Uterus (tissue), 4 donors: Measurements from ENCODE around the gene KCTD13. TPM values are rescaled to one million over a fixed set of nuclear protein-coding genes. Genes with fewer than 3 reads are reported as not detected.

ENCODE experiments used
- DNase-seq, 2 donors: peaks; one replicate each; pipeline ENCODE4 v3.0.0-alpha.2; 2019 to 2020
- H3K27ac ChIP-seq, 2 donors: fragments of 200-600 bp; sonication (generic); 1 replicate in 1 of 2; 2 replicates in 1 of 2; pipeline ENCODE4 v1.5.1; 2016 to 2018
- H3K27me3 ChIP-seq, 2 donors: fragments of 200-600 bp; sonication (generic); one replicate each; pipeline ENCODE4 v1.5.1; 2018 to 2019; ENCODE audit warnings: control low read depth in 1 of 2
- H3K36me3 ChIP-seq, 2 donors: fragments of 200-600 bp; sonication (generic); one replicate each; pipeline ENCODE4 v1.5.1; 2019; ENCODE audit warnings: control low read depth in 1 of 2
- H3K4me1 ChIP-seq, 2 donors: fragments of 200-600 bp; sonication (generic); one replicate each; pipeline ENCODE4 v1.5.1; 2018 to 2019; ENCODE audit warnings: control low read depth in 1 of 2
- H3K4me3 ChIP-seq, 2 donors: fragments of 200-600 bp; sonication (generic); 1 replicate in 1 of 2; 2 replicates in 1 of 2; pipeline ENCODE4 v1.5.1; 2018 to 2019; ENCODE audit warnings: mild to moderate bottlenecking in 1 of 2
- H3K9me3 ChIP-seq, 2 donors: fragments of 200-600 bp; sonication (generic); one replicate each; pipeline ENCODE4 v1.5.1; 2019; ENCODE audit warnings: control low read depth in 1 of 2
- CTCF ChIP-seq, 4 experiments: fragments of 200-600 bp in 2 of 4; fragments of 450-650 bp in 2 of 4; sonication (generic) in 2 of 4; IDR thresholded peaks; one replicate each; pipeline ENCODE4 v1.5.1; 2016 to 2019; ENCODE audit warnings: antibody characterized with exemption in 4 of 4, mild to moderate bottlenecking in 2 of 4, moderate library complexity in 1 of 4
- POLR2A ChIP-seq, 2 donors: fragments of 450-650 bp; IDR thresholded peaks; one replicate each; pipeline ENCODE4 v1.6.1; 2016; ENCODE audit warnings: antibody characterized with exemption in 2 of 2, mild to moderate bottlenecking in 1 of 2, moderate library complexity in 1 of 2
- intact Hi-C: fragments of 100-400 bp; cut with DNase I; formaldehyde crosslinking; loops from one replicate; pipeline ENCODE4 v1.15.1; 2023; ENCODE audit warnings: low total_unique reads
- total RNA-seq, 4 donors: library from RNA; depleted of rRNA in 3 of 4; stranded (reverse); fragments of >200 nt in 3 of 4; gene quantifications; one replicate each; pipeline versions ENCODE4 v1.1.0 to v1.2.4, GENCODE V29; 2014 to 2023
- donor health status: DM: yes; HTN: yes; CAD: no.

The KCTD13 gene
- total RNA-seq, 4 donors from 2014 or later = 1.8 to 33.3 (median 14.6) TPM

- Histone ChIP-seq H3K27me3 (no peaks in the 10 kb centered on the region), H3K27ac (no peak overlapping the region), H3K4me3 (no peak overlapping the region), H3K4me1 (no peaks in the 10 kb centered on the region), H3K9me3 (no peaks in the 10 kb centered on the region), H3K36me3 (no peaks in the 10 kb centered on the region)
- intact Hi-C loops = no loop called here
- TF ChIP-seq POLR2A (IDR thresholded peaks at IDR 0.05) = no peak
- TF ChIP-seq CTCF (IDR thresholded peaks at IDR 0.05) = no peak
- DNase-seq = no peak
Observed at GRCh38 chr16:29922986-29923501, 3.0 kb downstream of the KCTD13 start.

GRCh38 chr16:29922326-29922725 lies 3.7 kb downstream of the KCTD13 start:
- Histone ChIP-seq H3K27ac (no peak overlapping the region), H3K9me3 (no peaks in the 10 kb centered on the region), H3K4me3 (no peak overlapping the region), H3K27me3 (no peaks in the 10 kb centered on the region), H3K4me1 (no peaks in the 10 kb centered on the region), H3K36me3 (no peaks in the 10 kb centered on the region)
- TF ChIP-seq CTCF (IDR thresholded peaks at IDR 0.05) (no peak), POLR2A (IDR thresholded peaks at IDR 0.05) (no peak)
- intact Hi-C loops = no loop called here
- DNase-seq = no peak

GRCh38 chr16:29921034-29921385 lies 5.0 kb downstream of the KCTD13 start:
- intact Hi-C loops = no loop called here
- no peak for DNase-seq
- H3K4me1 ChIP-seq = no peaks in the 10 kb centered on the region
- H3K27ac ChIP-seq = no peak overlapping the region
- no peaks in the 10 kb centered on the region for H3K27me3 ChIP-seq
- no peaks in the 10 kb centered on the region for H3K9me3 ChIP-seq
- TF ChIP-seq CTCF (IDR thresholded peaks at IDR 0.05) = no peak
- no peak for TF ChIP-seq POLR2A (IDR thresholded peaks at IDR 0.05)
- no peaks in the 10 kb centered on the region for H3K36me3 ChIP-seq
- no peak overlapping the region for H3K4me3 ChIP-seq

GRCh38 chr16:29920288-29921033 lies 5.6 kb downstream of the KCTD13 start:
- H3K9me3 ChIP-seq = no peaks in the 10 kb centered on the region
- H3K4me1 ChIP-seq = no peaks in the 10 kb centered on the region
- no peak for DNase-seq
- TF ChIP-seq POLR2A (IDR thresholded peaks at IDR 0.05) (no peak), CTCF (IDR thresholded peaks at IDR 0.05) (no peak)
- no peak overlapping the region for H3K27ac ChIP-seq
- H3K36me3 ChIP-seq = no peaks in the 10 kb centered on the region
- no peaks in the 10 kb centered on the region for H3K27me3 ChIP-seq
- intact Hi-C loops = no loop called here
- no peak overlapping the region for H3K4me3 ChIP-seq

GRCh38 chr16:29916979-29917378 lies 9.0 kb downstream of the KCTD13 start:
- no peaks in the 10 kb centered on the region for H3K36me3 ChIP-seq
- TF ChIP-seq POLR2A (IDR thresholded peaks at IDR 0.05) = no peak
- TF ChIP-seq CTCF (IDR thresholded peaks at IDR 0.05) = no peak
- no peaks in the 10 kb centered on the region for H3K9me3 ChIP-seq
- intact Hi-C loops = no loop called here
- no peak overlapping the region for H3K27ac ChIP-seq
- no peak overlapping the region for H3K4me3 ChIP-seq
- H3K27me3 ChIP-seq = no peaks in the 10 kb centered on the region
- no peak for DNase-seq
- H3K4me1 ChIP-seq = no peaks in the 10 kb centered on the region
